K562 (cell line): ENCODE measurements around the gene SKAP1. TPM values are rescaled to one million over a fixed set of nuclear protein-coding genes. Genes with fewer than 3 reads are reported as not detected.

Experiments used
- ATAC-seq: fragments of 200-7000 bp; cut with Tn5 transposase; 3 replicates; pipeline ENCODE4 v1.9.1; 2020; ENCODE audit warnings: moderate library complexity
- BruUV-seq: library from RNA; stranded (reverse); fragments of 400-500 nt; replicated peaks from 2 replicates; lab custom pipeline; 2021; lab: Mats Ljungman, UMichigan
- CTCF ChIA-PET: fragments of 300-600 bp; formaldehyde crosslinking; extraction: SDS; loops from one replicate; lab custom pipeline; 2021; ENCODE audit warnings: low intra/inter-chr PET ratio; lab: Yijun Ruan, JAX
- POLR2A ChIA-PET: fragments of 300-600, 350-650 bp; sonication (Branson Sonifier 250); formaldehyde crosslinking; extraction: SDS; loops from one replicate; lab custom pipeline; 2021; ENCODE audit warnings: antibody characterized with exemption, inconsistent platforms; lab: Yijun Ruan, JAX
- DNase-seq, 4 experiments: peaks; one replicate each; pipeline versions ENCODE4 v3.0.0 to v3.0.0-alpha.2; 2011 to 2018; ENCODE audit warnings: low spot score in 3 of 4, mixed read lengths in 3 of 4; ENCODE audit errors: extremely low read depth in 1 of 4
- FAIRE-seq: peaks from 2 replicates; lab custom pipeline; 2011; peaks lifted over from hg19 to GRCh38; lab: Jason Lieb, UNC
- H2AFZ ChIP-seq: 2 replicates; pipeline ENCODE4 v1.6.0; 2011; ENCODE audit warnings: low read depth, low read length, control low read depth, inconsistent platforms
- H3K27ac ChIP-seq: fragments of 200-600 bp; 3 replicates; pipeline ENCODE4 v1.8.0; 2011; ENCODE audit warnings: low read depth, mild to moderate bottlenecking, control low read depth, inconsistent platforms, low read length, moderate library complexity, mixed read lengths; ENCODE audit errors: extremely low read depth
- H3K27me3 ChIP-seq, 2 experiments: fragments of 300-600 bp in 1 of 2; 2 replicates in 1 of 2; 3 replicates in 1 of 2; pipeline versions ENCODE4 v1.6.0 to v1.8.0; 2011; ENCODE audit warnings: inconsistent platforms in 2 of 2, low read length in 2 of 2, mild to moderate bottlenecking in 1 of 2, mixed read lengths in 1 of 2, moderate library complexity in 1 of 2; ENCODE audit not compliant: control insufficient read depth in 2 of 2, insufficient read depth in 2 of 2
- H3K36me3 ChIP-seq: fragments of 300-600 bp; 3 replicates; pipeline ENCODE4 v1.8.0; 2011; ENCODE audit warnings: mild to moderate bottlenecking, low read length, inconsistent platforms; ENCODE audit not compliant: control insufficient read depth, insufficient read depth
- H3K4me1 ChIP-seq, 2 experiments: fragments of 200-600 bp in 1 of 2; replicated peaks in 1 of 2; 2 replicates in 1 of 2; 3 replicates in 1 of 2; pipeline versions ENCODE4 v1.5.1 to v1.8.0; 2011; ENCODE audit warnings: inconsistent platforms in 2 of 2, low read length in 2 of 2, mild to moderate bottlenecking in 1 of 2, mixed read lengths in 1 of 2, moderate library complexity in 1 of 2; ENCODE audit not compliant: control insufficient read depth in 2 of 2, insufficient read depth in 2 of 2
- H3K4me2 ChIP-seq: 2 replicates; pipeline ENCODE4 v1.6.1; 2011; ENCODE audit warnings: low read length, control low read depth, inconsistent platforms, mixed read lengths; ENCODE audit not compliant: insufficient read depth
- H3K4me3 ChIP-seq: fragments of 200-600 bp; sonication (generic), shearing (Covaris generic); 2 replicates; pipeline ENCODE4 v1.5.1; 2016; ENCODE audit warnings: control low read depth, inconsistent platforms
- H3K79me2 ChIP-seq: fragments of 200-600 bp; 3 replicates; pipeline ENCODE4 v1.8.0; 2011; ENCODE audit warnings: low read length, inconsistent platforms; ENCODE audit not compliant: control insufficient read depth, insufficient read depth
- H3K9ac ChIP-seq, 2 experiments: 2 replicates each; pipeline versions ENCODE4 v1.6.0 to v1.6.1; 2011; ENCODE audit warnings: low read depth in 2 of 2, low read length in 2 of 2, control low read depth in 1 of 2, inconsistent platforms in 1 of 2, mild to moderate bottlenecking in 1 of 2, mixed read lengths in 1 of 2; ENCODE audit not compliant: insufficient read depth in 1 of 2
- H3K9me1 ChIP-seq: one replicate; pipeline ENCODE4 v1.6.0; 2011; ENCODE audit warnings: inconsistent platforms, mild to moderate bottlenecking, low read length, moderate library complexity; ENCODE audit not compliant: control insufficient read depth, insufficient read depth
- H3K9me3 ChIP-seq: replicated peaks from 2 replicates; pipeline ENCODE4 v1.5.1; 2011; ENCODE audit warnings: low read depth, low read length, inconsistent platforms; ENCODE audit not compliant: control insufficient read depth, insufficient read depth
- H4K20me1 ChIP-seq: replicated peaks from 2 replicates; pipeline ENCODE4 v1.6.1; 2011; ENCODE audit warnings: low read length, inconsistent platforms, mixed read lengths; ENCODE audit not compliant: control insufficient read depth, insufficient read depth
- ADNP ChIP-seq: fragments of 200-800 bp; sonication (Bioruptor generic); IDR thresholded peaks from 2 replicates; pipeline ENCODE4 v1.6.1; 2016; ENCODE audit warnings: missing genetic modification characterization, missing compliant biosample characterization
- DIDO1 ChIP-seq: fragments of 450-650 bp; IDR thresholded peaks from 2 replicates; pipeline ENCODE4 v1.6.1; 2016; ENCODE audit warnings: low read depth, missing biosample characterization, missing genetic modification characterization
- EP300 ChIP-seq: IDR thresholded peaks from 2 replicates; pipeline ENCODE4 v1.6.1; 2012; ENCODE audit warnings: low read length, improper control_type of control experiment
- ERF ChIP-seq: fragments of 450-650 bp; formaldehyde crosslinking; IDR thresholded peaks from 2 replicates; pipeline ENCODE4 v1.4.0; 2020; ENCODE audit warnings: mild to moderate bottlenecking, mixed read lengths
- ETV5 ChIP-seq: sonication (generic); formaldehyde crosslinking; IDR thresholded peaks from 2 replicates; pipeline ENCODE4 v1.4.0; 2020; ENCODE audit warnings: low read depth, mild to moderate bottlenecking, missing genetic modification reagents
- EZH2 ChIP-seq: IDR thresholded peaks from 2 replicates; pipeline ENCODE4 v1.6.1; 2012; ENCODE audit warnings: low read depth, mild to moderate bottlenecking, inconsistent platforms, low read length, borderline replicate concordance
- KLF1 ChIP-seq: fragments of 450-650 bp; IDR thresholded peaks from 2 replicates; pipeline ENCODE4 v1.6.1; 2016; ENCODE audit warnings: missing genetic modification characterization, missing compliant biosample characterization
- KLF6 ChIP-seq: fragments of 250-450 bp; sonication (Bioruptor Pico); IDR thresholded peaks from 2 replicates; pipeline ENCODE4 v1.4.0; 2020; ENCODE audit warnings: mild to moderate bottlenecking, moderate library complexity, borderline replicate concordance
- NCOA6 ChIP-seq: fragments of 450-650 bp; IDR thresholded peaks from 2 replicates; pipeline ENCODE4 v1.6.1; 2017; ENCODE audit warnings: mild to moderate bottlenecking
- NONO ChIP-seq, 2 experiments: fragments of 200-400 bp in 1 of 2; fragments of 450-650 bp in 1 of 2; formaldehyde crosslinking in 1 of 2; IDR thresholded peaks; 2 replicates each; pipeline ENCODE4 v1.6.1; 2017; ENCODE audit warnings: low read depth in 2 of 2, mild to moderate bottlenecking in 2 of 2, moderate library complexity in 2 of 2, low read length in 1 of 2
- PHF21A ChIP-seq: fragments of 450-650 bp; IDR thresholded peaks from 2 replicates; pipeline ENCODE4 v1.6.1; 2017; ENCODE audit warnings: low read depth, borderline replicate concordance
- PHF8 ChIP-seq: fragments of 200-600 bp; sonication (generic); IDR thresholded peaks from 2 replicates; pipeline ENCODE4 v1.6.1; 2012; ENCODE audit warnings: mixed run types, mild to moderate bottlenecking, inconsistent platforms, low read length, moderate library complexity, borderline replicate concordance
- RBM25 ChIP-seq: fragments of 200-400 bp; formaldehyde crosslinking; IDR thresholded peaks from 2 replicates; pipeline ENCODE4 v1.6.1; 2018; ENCODE audit warnings: low read length, low read depth, moderate library complexity; ENCODE audit not compliant: severe bottlenecking
- SLC30A9 ChIP-seq: fragments of 250-450 bp; sonication (Bioruptor Pico); IDR thresholded peaks from 2 replicates; pipeline ENCODE4 v1.8.0; 2022; ENCODE audit warnings: mild to moderate bottlenecking, moderate library complexity
- SP1 ChIP-seq: sonication (generic); formaldehyde crosslinking; IDR thresholded peaks from 2 replicates; pipeline ENCODE4 v1.8.1; 2022; ENCODE audit warnings: mild to moderate bottlenecking, missing genetic modification reagents
- ZBTB1 ChIP-seq: sonication (generic); formaldehyde crosslinking; IDR thresholded peaks from 2 replicates; pipeline ENCODE4 v1.8.1; 2023; ENCODE audit warnings: missing genetic modification reagents, low read depth, mild to moderate bottlenecking, borderline replicate concordance
- ZNF41 ChIP-seq: fragments of 250-450 bp; sonication (Bioruptor Pico); conservative IDR thresholded peaks from 2 replicates; pipeline ENCODE4 v1.4.0; 2020; ENCODE audit warnings: mild to moderate bottlenecking
- ZNF436 ChIP-seq: fragments of 250-450, 450-650 bp; sonication (Bioruptor Pico); formaldehyde crosslinking; IDR thresholded peaks from 2 replicates; pipeline ENCODE4 v1.7.0; 2020; ENCODE audit warnings: mild to moderate bottlenecking
- in situ Hi-C: fragments of 300-500 bp; cut with MboI; formaldehyde crosslinking; loops from 4 replicates; pipeline ENCODE4 v1.15.0; 2018; ENCODE audit warnings: inconsistent platforms, mixed read lengths
- intact Hi-C: fragments of 100-400 bp; cut with micrococcal nuclease; formaldehyde crosslinking; loops from 2 replicates; pipeline ENCODE4 v1.14.2; 2022
- polyA plus RNA-seq, 8 experiments: library from polyadenylated mRNA; depleted of rRNA in 4 of 8; stranded (reverse) in 5 of 8; unstranded in 3 of 8; fragments of >200 nt; fragmentation: Nextera tagmentation in 2 of 8; fragmentation: Illumina TruSeq in 1 of 8; extraction: Ambion mirVana in 2 of 8; extraction: Trizol in 1 of 8; gene quantifications; 2 replicates each; pipeline versions ENCODE4 v1.2.1 to v1.2.3, GENCODE V29; 2011 to 2014; ENCODE audit warnings: inconsistent platforms in 1 of 8, missing spikeins in 1 of 8
- total RNA-seq, 7 experiments: library from RNA; depleted of rRNA in 6 of 7; stranded (reverse); fragments of >200 nt in 6 of 7; fragmentation: Illumina TruSeq in 2 of 7; extraction: Trizol in 2 of 7; gene quantifications; 2 replicates each; pipeline versions ENCODE4 v1.2.1 to v1.2.3, GENCODE V29; 2011 to 2021; ENCODE audit warnings: low replicate concordance in 1 of 7
- TF ChIP-seq, protein P1 (sequence below): fragments of 250-450 bp; sonication (Bioruptor Pico); IDR thresholded peaks from 2 replicates; pipeline ENCODE4 v1.8.0; 2021; ENCODE audit warnings: moderate library complexity, mild to moderate bottlenecking, inconsistent platforms
- TF ChIP-seq, protein P2 (sequence below): fragments of 250-450 bp; sonication (Bioruptor Pico); IDR thresholded peaks from 2 replicates; pipeline ENCODE4 v1.9.0; 2021; ENCODE audit warnings: mild to moderate bottlenecking

The SKAP1 gene
- total and polyA plus RNA-seq, 9 of the 15 experiments (the other 6 are each of a cell fraction or from before 2014, with no cell fraction given), result 0.06 to 0.80 (median 0.10) TPM; not detected in 4

DNA sequence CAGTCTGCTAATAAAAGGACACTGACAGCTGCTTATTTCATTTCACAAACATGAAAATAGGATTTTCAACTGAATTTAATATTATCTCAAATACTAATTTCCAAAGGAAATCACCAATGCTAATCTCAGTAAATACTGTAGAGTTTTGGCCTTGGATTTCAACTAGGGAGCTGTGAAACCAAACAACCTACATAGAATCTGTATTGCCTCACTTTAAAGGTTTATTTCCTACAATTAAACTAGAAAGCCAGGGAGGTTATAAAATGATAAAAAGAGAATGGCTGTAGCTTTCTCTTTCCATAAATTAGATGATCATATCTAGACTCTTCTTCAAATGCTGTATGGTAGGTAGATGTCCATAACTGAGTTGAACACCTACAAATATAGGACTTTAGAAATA, 82.8 kb downstream of the SKAP1 start:
- BruUV-seq, result no TSS peak
- in situ Hi-C loops, result no loop called here
- peaks cover 0 to 2% of the 10 kb centered on the region in 2 experiments; a peak in 1 of 5 replicates for H3K4me1 ChIP-seq

DNA sequence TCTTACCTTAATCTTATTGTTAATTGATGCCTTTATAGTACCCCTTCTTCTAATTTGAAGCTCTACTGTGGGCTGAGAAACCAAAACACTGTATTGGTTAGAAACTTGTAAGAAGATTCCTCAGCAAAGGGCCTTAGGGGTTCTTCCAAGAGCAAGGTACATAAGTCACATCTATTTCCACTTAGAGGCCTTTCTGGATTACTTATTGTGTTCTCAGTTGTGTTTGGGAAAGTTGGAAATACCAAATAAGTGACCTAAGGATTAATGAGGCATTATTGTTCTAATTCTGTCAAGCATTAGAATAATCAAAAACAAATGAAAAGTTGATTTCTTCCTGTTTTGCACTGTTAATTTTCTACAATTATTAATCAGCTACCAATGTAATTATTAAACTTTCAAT, 85.8 kb downstream of the SKAP1 start:
- H3K36me3 ChIP-seq, result no peaks in the 10 kb centered on the region
- no peak overlapping the region for H3K9ac ChIP-seq
- H3K27ac ChIP-seq, result no peak overlapping the region
- DNase-seq (no peak), FAIRE-seq (no peak), ATAC-seq (no peak)
- H3K4me3 ChIP-seq, result no peak overlapping the region
- H3K27me3 ChIP-seq, result no peaks in the 10 kb centered on the region
- H3K4me2 ChIP-seq, result no peak overlapping the region
- H4K20me1 ChIP-seq, result no peaks in the 10 kb centered on the region
- H2AFZ ChIP-seq, result no peak overlapping the region
- H3K9me1 ChIP-seq, result no peaks in the 10 kb centered on the region
- TF ChIP-seq RBM25 (no peak), PHF8 (no peak), NONO (IDR thresholded peaks at IDR 0.05; ENCODE audit: low read depth in 2 of 2, low read length in 1 of 2) (no peak), EP300 (no peak), KLF6 (CRISPR knock-in tag) (no peak), EZH2 (no peak), SLC30A9 (CRISPR knock-in tag) (no peak), ADNP (tag) (no peak), ETV5 (CRISPR knock-in tag) (no peak), NCOA6 (no peak), PHF21A (no peak), ZBTB1 (CRISPR knock-in tag) (no peak)
- TF ChIP-seq, protein P1, sequence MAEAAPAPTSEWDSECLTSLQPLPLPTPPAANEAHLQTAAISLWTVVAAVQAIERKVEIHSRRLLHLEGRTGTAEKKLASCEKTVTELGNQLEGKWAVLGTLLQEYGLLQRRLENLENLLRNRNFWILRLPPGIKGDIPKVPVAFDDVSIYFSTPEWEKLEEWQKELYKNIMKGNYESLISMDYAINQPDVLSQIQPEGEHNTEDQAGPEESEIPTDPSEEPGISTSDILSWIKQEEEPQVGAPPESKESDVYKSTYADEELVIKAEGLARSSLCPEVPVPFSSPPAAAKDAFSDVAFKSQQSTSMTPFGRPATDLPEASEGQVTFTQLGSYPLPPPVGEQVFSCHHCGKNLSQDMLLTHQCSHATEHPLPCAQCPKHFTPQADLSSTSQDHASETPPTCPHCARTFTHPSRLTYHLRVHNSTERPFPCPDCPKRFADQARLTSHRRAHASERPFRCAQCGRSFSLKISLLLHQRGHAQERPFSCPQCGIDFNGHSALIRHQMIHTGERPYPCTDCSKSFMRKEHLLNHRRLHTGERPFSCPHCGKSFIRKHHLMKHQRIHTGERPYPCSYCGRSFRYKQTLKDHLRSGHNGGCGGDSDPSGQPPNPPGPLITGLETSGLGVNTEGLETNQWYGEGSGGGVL, result no peak
- TF ChIP-seq, protein P2, sequence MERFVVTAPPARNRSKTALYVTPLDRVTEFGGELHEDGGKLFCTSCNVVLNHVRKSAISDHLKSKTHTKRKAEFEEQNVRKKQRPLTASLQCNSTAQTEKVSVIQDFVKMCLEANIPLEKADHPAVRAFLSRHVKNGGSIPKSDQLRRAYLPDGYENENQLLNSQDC (CRISPR knock-in tag), result no peak
- ChIA-PET POLR2A (no interaction called here), CTCF (no interaction called here)
- no peaks in the 10 kb centered on the region for H3K4me1 ChIP-seq
- H3K9me3 ChIP-seq, result no peaks in the 10 kb centered on the region
- in situ Hi-C loops, result no loop called here
- H3K79me2 ChIP-seq, result no peaks in the 10 kb centered on the region
- no TSS peak for BruUV-seq
- intact Hi-C loops, result no loop called here

More for the DNA sequence above, 82.8 kb downstream of the SKAP1 start:
- H3K9me3 ChIP-seq, result no peaks in the 10 kb centered on the region
- H3K27ac ChIP-seq, result no peak overlapping the region
- CTCF ChIA-PET, result no interaction called here
- ATAC-seq (no peak), FAIRE-seq (no peak), DNase-seq (no peak)
- no peak overlapping the region for H3K4me2 ChIP-seq
- H3K9me1 ChIP-seq, result no peaks in the 10 kb centered on the region
- no peaks in the 10 kb centered on the region for H3K36me3 ChIP-seq
- intact Hi-C loops, result no loop called here
- H2AFZ ChIP-seq, result no peak overlapping the region
- no peak overlapping the region for H3K9ac ChIP-seq
- TF ChIP-seq KLF1 (tag), result no peak
- TF ChIP-seq ZNF436 (CRISPR knock-in tag), result no peak
- TF ChIP-seq SP1 (CRISPR knock-in tag), result no peak
- TF ChIP-seq DIDO1 (tag), result no peak
- no peak for TF ChIP-seq ZNF41 (CRISPR knock-in tag)
- TF ChIP-seq ERF, result no peak
- no peaks in the 10 kb centered on the region for H3K27me3 ChIP-seq
- POLR2A ChIA-PET, result interaction anchor here (0.6 kb wide), 2 partner anchors 184 to 221 kb away, joined by 4 read pairs; no protein-coding TSS in a partner anchor
- no peaks in the 10 kb centered on the region for H4K20me1 ChIP-seq
- H3K79me2 ChIP-seq, result no peaks in the 10 kb centered on the region
- H3K4me3 ChIP-seq, result no peak overlapping the region
